OCI-LY1 (cell line): ENCODE measurements around the gene STK4.

ENCODE experiments used
- H2AFZ ChIP-seq: fragments of 200-600 bp; sonication (generic), shearing (Covaris generic); 2 replicates; pipeline ENCODE4 v1.6.0; 2014; ENCODE audit warnings: antibody characterized with exemption, mild to moderate bottlenecking, low read length
- H3F3A ChIP-seq: fragments of 200-600 bp; sonication (generic), shearing (Covaris generic); 2 replicates; pipeline ENCODE4 v1.6.0; 2014; ENCODE audit warnings: mild to moderate bottlenecking, antibody characterized with exemption, low read length, moderate library complexity; ENCODE audit not compliant: insufficient read depth
- H3K27ac ChIP-seq: fragments of 200-600 bp; sonication (generic); 2 replicates; pipeline ENCODE4 v1.5.1; 2014; ENCODE audit warnings: low read length, mixed run types, mild to moderate bottlenecking, low read depth; ENCODE audit not compliant: poor library complexity, severe bottlenecking
- H3K27me3 ChIP-seq: fragments of 200-600 bp; sonication (generic); 2 replicates; pipeline ENCODE4 v1.6.0; 2014; ENCODE audit warnings: antibody characterized with exemption, mild to moderate bottlenecking, low read length, moderate library complexity; ENCODE audit not compliant: insufficient read depth
- H3K36me3 ChIP-seq: fragments of 200-600 bp; sonication (generic); 2 replicates; pipeline ENCODE4 v1.6.1; 2014; ENCODE audit warnings: mild to moderate bottlenecking, antibody characterized with exemption, low read length, moderate library complexity, mixed read lengths; ENCODE audit not compliant: insufficient read depth
- H3K4me1 ChIP-seq: fragments of 200-600 bp; sonication (generic); 2 replicates; pipeline ENCODE4 v1.5.1; 2014; ENCODE audit warnings: mild to moderate bottlenecking, low read length, moderate library complexity; ENCODE audit not compliant: insufficient read depth, severe bottlenecking
- H3K4me2 ChIP-seq: fragments of 200-600 bp; sonication (generic), shearing (Covaris generic); 2 replicates; pipeline ENCODE4 v1.6.1; 2014; ENCODE audit warnings: low read length
- H3K4me3 ChIP-seq: fragments of 200-600 bp; sonication (generic); 2 replicates; pipeline ENCODE4 v1.5.1; 2014; ENCODE audit warnings: low read length, low read depth, mild to moderate bottlenecking, mixed read lengths; ENCODE audit not compliant: poor library complexity, severe bottlenecking
- H3K79me2 ChIP-seq: fragments of 200-600 bp; shearing (Covaris generic); 2 replicates; pipeline ENCODE4 v1.6.1; 2016; ENCODE audit warnings: mixed run types, low read length, mixed read lengths; ENCODE audit not compliant: insufficient read depth
- H3K9ac ChIP-seq: fragments of 200-600 bp; sonication (generic), shearing (Covaris generic); 2 replicates; pipeline ENCODE4 v1.6.1; 2014; ENCODE audit warnings: mild to moderate bottlenecking, low read length, mixed read lengths
- H3K9me2 ChIP-seq: fragments of 200-600 bp; sonication (generic), shearing (Covaris generic); 2 replicates; pipeline ENCODE4 v1.6.1; 2014; ENCODE audit warnings: low read depth, mild to moderate bottlenecking, low read length, mixed read lengths
- H3K9me3 ChIP-seq: fragments of 200-600 bp; shearing (Covaris generic); 2 replicates; pipeline ENCODE4 v1.6.1; 2014; ENCODE audit warnings: low read length, mixed read lengths
- H4K20me1 ChIP-seq: fragments of 200-600 bp; sonication (generic), shearing (Covaris generic); 2 replicates; pipeline ENCODE4 v1.6.0; 2016; ENCODE audit warnings: mild to moderate bottlenecking, low read length; ENCODE audit not compliant: insufficient read depth
- CTCF ChIP-seq: fragments of 200-600 bp; sonication (generic), shearing (Covaris generic); IDR thresholded peaks from 2 replicates; pipeline ENCODE4 v1.5.1; 2017; ENCODE audit warnings: mild to moderate bottlenecking, antibody characterized with exemption, low read length, moderate library complexity, mixed read lengths
- EZH2 ChIP-seq: fragments of 200-600 bp; sonication (generic), shearing (Covaris generic); IDR thresholded peaks from 2 replicates; pipeline ENCODE4 v1.8.0; 2017; ENCODE audit warnings: borderline replicate concordance, mixed run types, mild to moderate bottlenecking, antibody characterized with exemption, low read length, moderate library complexity, mixed read lengths

STK4 gene

GRCh38 chr20:45091366-45091765 lies 125.1 kb downstream of the STK4 start:
- Histone ChIP-seq H3F3A (no peaks in the 10 kb centered on the region), H4K20me1 (no peaks in the 10 kb centered on the region), H3K79me2 (no peaks in the 10 kb centered on the region), H3K4me3 (no peak overlapping the region), H3K4me1 (no peaks in the 10 kb centered on the region), H3K36me3 (no peaks in the 10 kb centered on the region), H3K27me3 (no peaks in the 10 kb centered on the region), H3K9me3 (no peaks in the 10 kb centered on the region), H3K9ac (no peak overlapping the region), H3K4me2 (no peak overlapping the region), H2AFZ (no peak overlapping the region), H3K27ac (no peak overlapping the region), H3K9me2 (no peaks in the 10 kb centered on the region)
- TF ChIP-seq CTCF, result no peak
- no peak for TF ChIP-seq EZH2

DNA sequence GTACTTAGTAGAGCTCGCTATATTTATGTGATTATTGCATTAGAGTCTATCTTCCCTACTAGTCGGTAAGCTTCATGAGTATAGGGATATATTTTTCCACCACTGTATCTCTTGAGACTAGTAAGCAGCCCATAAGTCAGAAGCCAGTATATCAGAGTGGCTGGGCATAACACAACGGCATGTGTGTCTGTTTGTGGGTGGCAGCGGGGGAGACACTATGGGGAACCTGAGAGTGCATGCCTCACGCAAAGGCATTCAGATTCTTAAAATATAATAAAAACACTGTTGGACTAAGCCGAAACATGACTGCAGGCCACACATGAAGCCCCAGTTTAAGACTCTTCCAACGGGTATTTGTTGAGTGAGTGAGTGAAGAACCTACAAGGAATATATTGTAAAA lies 126.6 kb downstream of the STK4 start:
- Histone ChIP-seq H3K9me3 (no peaks in the 10 kb centered on the region), H3K79me2 (no peaks in the 10 kb centered on the region), H3K4me2 (no peak overlapping the region), H3F3A (no peaks in the 10 kb centered on the region), H3K27me3 (no peaks in the 10 kb centered on the region), H4K20me1 (no peaks in the 10 kb centered on the region), H3K36me3 (no peaks in the 10 kb centered on the region), H3K9ac (no peak overlapping the region), H2AFZ (no peak overlapping the region), H3K27ac (no peak overlapping the region), H3K4me1 (no peaks in the 10 kb centered on the region), H3K9me2 (no peaks in the 10 kb centered on the region), H3K4me3 (no peak overlapping the region)
- TF ChIP-seq EZH2, result no peak
- TF ChIP-seq CTCF, result no peak

DNA sequence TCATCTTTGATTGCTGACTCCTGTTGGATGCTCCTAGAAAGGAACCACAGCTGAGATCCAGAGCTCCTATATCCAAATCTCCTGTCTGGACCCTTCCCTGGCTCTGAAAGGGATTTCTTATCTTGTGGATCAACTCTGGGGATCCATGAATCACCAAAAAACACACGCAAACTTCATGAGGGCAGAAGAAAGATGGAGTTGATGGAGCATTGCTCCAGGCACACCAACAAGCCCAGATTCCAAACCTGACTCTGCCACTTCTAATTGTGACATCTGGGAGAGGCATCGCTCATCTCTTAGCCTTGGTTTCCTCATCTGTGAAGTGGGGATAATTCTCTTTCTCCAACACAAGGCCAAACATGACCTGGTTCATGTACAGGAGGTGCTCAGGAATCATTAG lies 127.9 kb downstream of the STK4 start:
- TF ChIP-seq CTCF, result no peak
- no peak for TF ChIP-seq EZH2
- Histone ChIP-seq H3K27ac (no peak overlapping the region), H3K4me2 (no peak overlapping the region), H3K27me3 (no peaks in the 10 kb centered on the region), H3F3A (no peaks in the 10 kb centered on the region), H3K9ac (no peak overlapping the region), H3K4me1 (no peaks in the 10 kb centered on the region), H3K9me3 (no peaks in the 10 kb centered on the region), H4K20me1 (no peaks in the 10 kb centered on the region), H3K4me3 (no peak overlapping the region), H3K79me2 (no peaks in the 10 kb centered on the region), H3K36me3 (no peaks in the 10 kb centered on the region), H2AFZ (no peak overlapping the region), H3K9me2 (no peaks in the 10 kb centered on the region)
